Left colon (tissue), 2 donors: Measurements from ENCODE around the gene ZPR1. TPM values are rescaled to one million over a fixed set of nuclear protein-coding genes. Genes with fewer than 3 reads are reported as not detected.

Experiments used
- ATAC-seq: fragments of 200-7000 bp; cut with Tn5 transposase; one replicate; pipeline ENCODE4 v1.9.1; 2020; ENCODE audit warnings: mild to moderate bottlenecking, moderate library complexity
- DNase-seq, 2 donors: peaks; one replicate each; pipeline ENCODE4 v3.0.0-alpha.2; 2020
- intact Hi-C, 2 donors: fragments of 100-400 bp; cut with DNase I in 1 of 2; cut with micrococcal nuclease in 1 of 2; formaldehyde crosslinking; loops; one replicate each; pipeline versions ENCODE4 v1.11.2 to v1.14.0; 2022; cut with DNase I, micrococcal nuclease
- total RNA-seq, 2 donors: library from RNA; stranded (reverse); fragmentation: NEBNext Ultra II Directional; extraction: Animal tissue kit (Norgen Biotek cat#: 25700); gene quantifications; one replicate each; pipeline ENCODE4 v1.2.1, GENCODE V29; 2021
- donor health status: DM: no; HTN: no; CAD: no.
- donor health status: DM: yes; HTN: yes; CAD: no.

ZPR1 gene
- total RNA-seq, 2 donors from 2014 or later: 28.4 to 30.9 TPM

- no peak for DNase-seq
Measured at GRCh38 chr11:116730241-116730561, 57.6 kb downstream of the ZPR1 start.

GRCh38 chr11:116729501-116730240 is 58.2 kb downstream of the ZPR1 start:
- ATAC-seq (no peak), DNase-seq (no peak)
- intact Hi-C loops: no loop called here

More at GRCh38 chr11:116730241-116730561, 57.6 kb downstream of the ZPR1 start:
- no peak for ATAC-seq
- intact Hi-C loops: no loop called here

- ATAC-seq (no peak), DNase-seq (no peak)
- intact Hi-C loops: no loop called here
Measured at GRCh38 chr11:116727990-116728389, 59.8 kb downstream of the ZPR1 start.

- intact Hi-C loops: no loop called here
- ATAC-seq: no peak
- DNase-seq: no peak
Measured at GRCh38 chr11:116725434-116726221, 62.2 kb downstream of the ZPR1 start.

- intact Hi-C loops: no loop called here
- ATAC-seq: no peak
- DNase-seq: no peak
Measured at GRCh38 chr11:116724813-116725212, 63.0 kb downstream of the ZPR1 start.

Other genes starting within 250 kb of the ZPR1 start
- gene BUD13, start 15.0 kb downstream of the ZPR1 start, total RNA-seq: 10 to 100 TPM; 14.0 TPM
- gene APOA5, start 3.9 kb upstream of the ZPR1 start, total RNA-seq: not detected
- gene APOA4, start 35.3 kb upstream of the ZPR1 start, total RNA-seq: not detected
- gene APOC3, start 41.9 kb upstream of the ZPR1 start, total RNA-seq: not detected
- gene APOA1, start 49.6 kb upstream of the ZPR1 start, total RNA-seq: not detected